Measurements from ENCODE around the gene PDE8B. TPM values are rescaled to one million over a fixed set of nuclear protein-coding genes. Genes with fewer than 3 reads are reported as not detected.

Gene PDE8B
- total and polyA plus RNA-seq, 9 donors, result 2.0 to 4.9 (median 3.2) TPM

GRCh38 chr5:77186652-77187370 is 23.7 kb upstream of the PDE8B start:
- WGBS (ENCODE audit: insufficient coverage), result no CpG with 5 or more reads among the region's 2 CpGs
- Histone ChIP-seq H3K4me1 (ENCODE audit: control insufficient read depth, insufficient read depth, low read length) (no peaks in the 10 kb centered on the region), H3K9me3 (replicated peaks; ENCODE audit: control insufficient read depth, low read depth, low read length) (peaks cover 2% of the 10 kb centered on the region), H3K4me3 (ENCODE audit: low read length) (no peak overlapping the region), H3K36me3 (ENCODE audit: control insufficient read depth, insufficient read depth, low read length) (no peaks in the 10 kb centered on the region), H3K27ac (ENCODE audit: low read length) (no peak overlapping the region), H3K27me3 (ENCODE audit: control insufficient read depth, insufficient read depth, low read length) (peaks cover 3% of the 10 kb centered on the region)
- no peak for DNase-seq

DNA sequence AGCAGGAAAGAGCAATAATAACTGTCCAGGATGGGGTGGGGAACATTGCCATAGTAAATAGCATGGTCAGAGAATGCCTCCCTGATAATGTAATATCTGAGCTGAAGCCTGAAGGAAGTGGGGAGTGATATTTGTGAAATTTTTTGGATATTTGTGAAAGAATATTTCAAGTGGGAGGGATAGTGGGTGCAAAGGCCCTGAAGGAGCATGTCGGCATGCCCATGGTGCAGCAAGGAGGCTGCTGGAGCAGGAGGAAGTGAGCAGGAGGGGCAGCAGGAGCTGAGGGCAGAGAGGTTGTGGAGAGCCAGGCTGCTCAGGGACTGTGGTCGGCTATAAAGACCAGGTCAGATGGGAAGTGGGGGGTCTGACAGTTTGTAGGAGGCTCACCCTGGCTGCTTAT is 21.1 kb upstream of the PDE8B start:
- H3K27ac ChIP-seq (ENCODE audit: low read length), result no peak overlapping the region
- DNase-seq, result no peak
- H3K27me3 ChIP-seq (ENCODE audit: control insufficient read depth, insufficient read depth, low read length), result no peaks in the 10 kb centered on the region
- peaks cover 3% of the 10 kb centered on the region for H3K9me3 ChIP-seq (replicated peaks; ENCODE audit: control insufficient read depth, low read depth, low read length)
- no peaks in the 10 kb centered on the region for H3K36me3 ChIP-seq (ENCODE audit: control insufficient read depth, insufficient read depth, low read length)
- WGBS (ENCODE audit: insufficient coverage), result 83% methylated on average over 2 of the region's 2 CpGs
- no peak overlapping the region for H3K4me3 ChIP-seq (ENCODE audit: low read length)
- no peaks in the 10 kb centered on the region for H3K4me1 ChIP-seq (ENCODE audit: control insufficient read depth, insufficient read depth, low read length)

DNA sequence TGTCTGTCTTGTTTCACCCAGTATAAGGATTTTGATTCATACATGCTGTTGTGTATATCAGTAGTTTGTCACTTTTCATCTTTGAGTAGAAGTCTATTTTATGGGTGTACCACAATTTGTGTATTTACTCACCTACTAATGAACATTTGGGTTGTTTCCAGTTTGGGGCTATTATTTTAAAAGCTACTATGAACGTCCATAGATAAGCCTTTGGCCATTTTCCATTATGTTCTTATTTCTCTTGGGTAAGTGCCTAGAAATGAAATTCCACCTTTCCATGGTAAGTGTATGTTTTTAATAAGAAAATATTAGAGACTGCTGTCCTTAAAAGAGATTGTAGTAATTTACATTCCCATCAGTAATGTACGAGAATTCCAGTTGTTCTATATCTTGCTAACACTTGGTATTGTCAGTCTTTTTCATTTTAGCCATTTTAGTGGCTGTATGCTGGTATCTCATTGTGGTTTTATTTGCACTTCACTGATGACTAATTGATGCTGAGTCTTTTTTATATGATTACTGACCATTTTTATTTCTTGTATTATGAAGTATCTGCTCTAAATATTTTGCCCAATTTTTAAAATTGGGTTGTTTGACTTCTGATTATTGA is 17.9 kb upstream of the PDE8B start:
- DNase-seq, result no peak
- Histone ChIP-seq H3K9me3 (replicated peaks; ENCODE audit: control insufficient read depth, low read depth, low read length) (peaks cover 2% of the 10 kb centered on the region), H3K27ac (ENCODE audit: low read length) (no peak overlapping the region), H3K4me1 (ENCODE audit: control insufficient read depth, insufficient read depth, low read length) (no peaks in the 10 kb centered on the region), H3K4me3 (ENCODE audit: low read length) (no peak overlapping the region), H3K36me3 (ENCODE audit: control insufficient read depth, insufficient read depth, low read length) (no peaks in the 10 kb centered on the region), H3K27me3 (ENCODE audit: control insufficient read depth, insufficient read depth, low read length) (no peaks in the 10 kb centered on the region)
- WGBS (ENCODE audit: insufficient coverage), result no CpG with 5 or more reads among the region's 2 CpGs

- Histone ChIP-seq H3K36me3 (ENCODE audit: control insufficient read depth, insufficient read depth, low read length) (no peaks in the 10 kb centered on the region), H3K27me3 (ENCODE audit: control insufficient read depth, insufficient read depth, low read length) (no peaks in the 10 kb centered on the region), H3K4me3 (ENCODE audit: low read length) (no peak overlapping the region), H3K4me1 (ENCODE audit: control insufficient read depth, insufficient read depth, low read length) (no peaks in the 10 kb centered on the region), H3K27ac (ENCODE audit: low read length) (no peak overlapping the region), H3K9me3 (replicated peaks; ENCODE audit: control insufficient read depth, low read depth, low read length) (peaks cover 7% of the 10 kb centered on the region)
- no peak for DNase-seq
Measured at GRCh38 chr5:77194762-77195161, 15.7 kb upstream of the PDE8B start.

GRCh38 chr5:77197840-77198554 is 12.5 kb upstream of the PDE8B start:
- no peak overlapping the region for H3K27ac ChIP-seq (ENCODE audit: low read length)
- no peak overlapping the region for H3K4me3 ChIP-seq (ENCODE audit: low read length)
- no peaks in the 10 kb centered on the region for H3K27me3 ChIP-seq (ENCODE audit: control insufficient read depth, insufficient read depth, low read length)
- no peak for DNase-seq
- peaks cover 7% of the 10 kb centered on the region for H3K9me3 ChIP-seq (replicated peaks; ENCODE audit: control insufficient read depth, low read depth, low read length)
- H3K36me3 ChIP-seq (ENCODE audit: control insufficient read depth, insufficient read depth, low read length), result no peaks in the 10 kb centered on the region
- no CpG with 5 or more reads among the region's 2 CpGs for WGBS (ENCODE audit: insufficient coverage)
- no peaks in the 10 kb centered on the region for H3K4me1 ChIP-seq (ENCODE audit: control insufficient read depth, insufficient read depth, low read length)

- no peaks in the 10 kb centered on the region for H3K27me3 ChIP-seq (ENCODE audit: control insufficient read depth, insufficient read depth, low read length)
- no peaks in the 10 kb centered on the region for H3K36me3 ChIP-seq (ENCODE audit: control insufficient read depth, insufficient read depth, low read length)
- H3K9me3 ChIP-seq (replicated peaks; ENCODE audit: control insufficient read depth, low read depth, low read length), result peaks cover 5% of the 10 kb centered on the region
- no peak for DNase-seq
- H3K4me3 ChIP-seq (ENCODE audit: low read length), result no peak overlapping the region
- no peaks in the 10 kb centered on the region for H3K4me1 ChIP-seq (ENCODE audit: control insufficient read depth, insufficient read depth, low read length)
- H3K27ac ChIP-seq (ENCODE audit: low read length), result no peak overlapping the region
- no CpG with 5 or more reads among the region's 1 CpG for WGBS (ENCODE audit: insufficient coverage)
Measured at GRCh38 chr5:77200663-77201062, 9.8 kb upstream of the PDE8B start.

DNA sequence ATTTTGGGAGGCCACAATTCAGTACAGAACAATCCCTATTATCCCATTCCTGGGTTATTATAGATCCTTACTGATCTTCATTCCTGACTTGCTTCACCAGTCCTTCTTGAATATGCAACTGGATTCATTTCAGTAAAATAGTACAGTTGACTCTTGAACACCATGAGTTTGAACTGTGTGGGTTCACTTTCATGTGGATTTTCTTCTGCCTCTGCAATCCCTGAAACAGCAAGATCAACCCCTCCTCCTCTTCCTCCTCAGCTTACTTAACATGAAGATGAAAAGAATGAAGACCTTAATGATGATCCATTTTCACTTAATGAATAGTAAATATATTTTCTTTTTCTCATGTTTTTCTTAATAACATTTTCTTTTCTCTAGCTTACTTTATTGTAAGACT is 8.3 kb upstream of the PDE8B start:
- H3K36me3 ChIP-seq (ENCODE audit: control insufficient read depth, insufficient read depth, low read length), result no peaks in the 10 kb centered on the region
- H3K9me3 ChIP-seq (replicated peaks; ENCODE audit: control insufficient read depth, low read depth, low read length), result peaks cover 5% of the 10 kb centered on the region
- no peak overlapping the region for H3K4me3 ChIP-seq (ENCODE audit: low read length)
- no peaks in the 10 kb centered on the region for H3K4me1 ChIP-seq (ENCODE audit: control insufficient read depth, insufficient read depth, low read length)
- H3K27me3 ChIP-seq (ENCODE audit: control insufficient read depth, insufficient read depth, low read length), result peaks cover 3% of the 10 kb centered on the region
- DNase-seq, result no peak
- no peak overlapping the region for H3K27ac ChIP-seq (ENCODE audit: low read length)

DNA sequence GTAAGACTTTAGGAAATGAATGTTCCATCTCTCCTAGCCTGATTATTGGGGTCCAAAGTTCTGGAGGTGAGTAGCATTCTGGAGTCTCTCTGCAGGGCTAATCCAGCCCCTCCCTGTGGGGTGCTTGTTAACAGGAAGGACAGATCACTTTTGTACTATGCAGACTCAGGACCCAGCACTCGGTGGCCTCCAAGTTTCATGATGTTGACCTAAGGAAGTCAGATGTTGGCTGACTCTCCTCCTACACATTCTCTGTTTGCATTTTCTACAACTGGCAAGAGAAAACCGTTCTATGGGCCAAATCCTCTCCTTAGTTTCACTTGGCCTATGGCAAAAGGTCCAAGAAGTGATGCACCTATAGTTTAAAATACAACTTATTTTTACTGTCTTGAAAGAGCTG is 5.5 kb upstream of the PDE8B start:
- H3K36me3 ChIP-seq (ENCODE audit: control insufficient read depth, insufficient read depth, low read length), result no peaks in the 10 kb centered on the region
- DNase-seq, result no peak
- H3K4me3 ChIP-seq (ENCODE audit: low read length), result no peak overlapping the region
- H3K4me1 ChIP-seq (ENCODE audit: control insufficient read depth, insufficient read depth, low read length), result peaks cover 2% of the 10 kb centered on the region
- H3K27ac ChIP-seq (ENCODE audit: low read length), result no peak overlapping the region
- H3K9me3 ChIP-seq (replicated peaks; ENCODE audit: control insufficient read depth, low read depth, low read length), result no peaks in the 10 kb centered on the region
- peaks cover 15% of the 10 kb centered on the region for H3K27me3 ChIP-seq (ENCODE audit: control insufficient read depth, insufficient read depth, low read length)
- no CpG with 5 or more reads among the region's 2 CpGs for WGBS (ENCODE audit: insufficient coverage)

- Histone ChIP-seq H3K4me1 (ENCODE audit: control insufficient read depth, insufficient read depth, low read length) (peaks cover 10% of the 10 kb centered on the region), H3K27ac (ENCODE audit: low read length) (no peak overlapping the region), H3K9me3 (replicated peaks; ENCODE audit: control insufficient read depth, low read depth, low read length) (no peaks in the 10 kb centered on the region), H3K27me3 (ENCODE audit: control insufficient read depth, insufficient read depth, low read length) (peaks cover 30% of the 10 kb centered on the region), H3K36me3 (ENCODE audit: control insufficient read depth, insufficient read depth, low read length) (no peaks in the 10 kb centered on the region), H3K4me3 (ENCODE audit: low read length) (no peak overlapping the region)
- 75% methylated on average over 1 of the region's 1 CpG for WGBS (ENCODE audit: insufficient coverage)
- DNase-seq, result no peak
Measured at GRCh38 chr5:77208507-77209163, 1.8 kb upstream of the PDE8B start.

GRCh38 chr5:77209495-77210090 is 887 bp upstream of the PDE8B start:
- H3K27me3 ChIP-seq (ENCODE audit: control insufficient read depth, insufficient read depth, low read length), result peaks cover 30% of the 10 kb centered on the region

More at GRCh38 chr5:77209495-77210090, 887 bp upstream of the PDE8B start:
- WGBS (ENCODE audit: insufficient coverage), result 52% methylated on average over 11 of the region's 14 CpGs
- Histone ChIP-seq H3K36me3 (ENCODE audit: control insufficient read depth, insufficient read depth, low read length) (no peaks in the 10 kb centered on the region), H3K4me1 (ENCODE audit: control insufficient read depth, insufficient read depth, low read length) (peaks cover 10% of the 10 kb centered on the region), H3K9me3 (replicated peaks; ENCODE audit: control insufficient read depth, low read depth, low read length) (no peaks in the 10 kb centered on the region), H3K4me3 (ENCODE audit: low read length) (no peak overlapping the region), H3K27ac (ENCODE audit: low read length) (no peak overlapping the region)
- DNase-seq, result no peak
